Measurements from ENCODE around the gene NEUROG1.

NEUROG1 gene

GRCh38 chr5:135488727-135489465 lies 46.9 kb downstream of the NEUROG1 start:
- Histone ChIP-seq H3K27me3 (ENCODE audit: insufficient read depth, low read length) (no peaks in the 10 kb centered on the region), H3K27ac (ENCODE audit: low read depth, low read length, poor library complexity, severe bottlenecking) (no peak overlapping the region), H3K4me1 (ENCODE audit: insufficient read depth, low read length, severe bottlenecking) (no peaks in the 10 kb centered on the region), H3K4me2 (ENCODE audit: low read length) (no peak overlapping the region), H3F3A (ENCODE audit: insufficient read depth, low read length) (no peaks in the 10 kb centered on the region), H3K4me3 (ENCODE audit: low read depth, low read length, poor library complexity, severe bottlenecking) (no peak overlapping the region), H2AFZ (ENCODE audit: low read length) (no peak overlapping the region), H3K9me2 (ENCODE audit: low read depth, low read length) (no peaks in the 10 kb centered on the region), H3K79me2 (ENCODE audit: insufficient read depth, low read length) (no peaks in the 10 kb centered on the region), H3K9ac (ENCODE audit: low read length) (no peak overlapping the region), H3K9me3 (ENCODE audit: low read length) (no peaks in the 10 kb centered on the region), H3K36me3 (ENCODE audit: insufficient read depth, low read length) (no peaks in the 10 kb centered on the region), H4K20me1 (ENCODE audit: insufficient read depth, low read length) (no peaks in the 10 kb centered on the region)
- TF ChIP-seq CTCF (IDR thresholded peaks at IDR 0.05; ENCODE audit: low read length) (no peak), EZH2 (IDR thresholded peaks at IDR 0.05; ENCODE audit: borderline replicate concordance, low read length) (no peak)

GRCh38 chr5:135487839-135488514 lies 47.8 kb downstream of the NEUROG1 start:
- H3K9me2 ChIP-seq (ENCODE audit: low read depth, low read length) = no peaks in the 10 kb centered on the region
- H3K9me3 ChIP-seq (ENCODE audit: low read length) = no peaks in the 10 kb centered on the region
- no peaks in the 10 kb centered on the region for H4K20me1 ChIP-seq (ENCODE audit: insufficient read depth, low read length)
- no peaks in the 10 kb centered on the region for H3K4me1 ChIP-seq (ENCODE audit: insufficient read depth, low read length, severe bottlenecking)
- no peak for TF ChIP-seq EZH2 (IDR thresholded peaks at IDR 0.05; ENCODE audit: borderline replicate concordance, low read length)
- TF ChIP-seq CTCF (IDR thresholded peaks at IDR 0.05; ENCODE audit: low read length) = no peak
- no peak overlapping the region for H3K4me3 ChIP-seq (ENCODE audit: low read depth, low read length, poor library complexity, severe bottlenecking)
- H3F3A ChIP-seq (ENCODE audit: insufficient read depth, low read length) = no peaks in the 10 kb centered on the region
- no peaks in the 10 kb centered on the region for H3K36me3 ChIP-seq (ENCODE audit: insufficient read depth, low read length)
- H3K4me2 ChIP-seq (ENCODE audit: low read length) = no peak overlapping the region
- no peak overlapping the region for H3K9ac ChIP-seq (ENCODE audit: low read length)
- H2AFZ ChIP-seq (ENCODE audit: low read length) = no peak overlapping the region
- H3K79me2 ChIP-seq (ENCODE audit: insufficient read depth, low read length) = no peaks in the 10 kb centered on the region
- H3K27ac ChIP-seq (ENCODE audit: low read depth, low read length, poor library complexity, severe bottlenecking) = no peak overlapping the region
- no peaks in the 10 kb centered on the region for H3K27me3 ChIP-seq (ENCODE audit: insufficient read depth, low read length)

- H3F3A ChIP-seq (ENCODE audit: insufficient read depth, low read length) = no peaks in the 10 kb centered on the region
- no peak overlapping the region for H3K9ac ChIP-seq (ENCODE audit: low read length)
- no peak overlapping the region for H2AFZ ChIP-seq (ENCODE audit: low read length)
- no peak for TF ChIP-seq EZH2 (IDR thresholded peaks at IDR 0.05; ENCODE audit: borderline replicate concordance, low read length)
- TF ChIP-seq CTCF (IDR thresholded peaks at IDR 0.05; ENCODE audit: low read length) = no peak
- H3K27ac ChIP-seq (ENCODE audit: low read depth, low read length, poor library complexity, severe bottlenecking) = no peak overlapping the region
- H4K20me1 ChIP-seq (ENCODE audit: insufficient read depth, low read length) = no peaks in the 10 kb centered on the region
- H3K9me3 ChIP-seq (ENCODE audit: low read length) = no peaks in the 10 kb centered on the region
- H3K9me2 ChIP-seq (ENCODE audit: low read depth, low read length) = no peaks in the 10 kb centered on the region
- no peaks in the 10 kb centered on the region; the same call in 1 of the 2 replicates for H3K27me3 ChIP-seq (ENCODE audit: insufficient read depth, low read length)
- H3K4me3 ChIP-seq (ENCODE audit: low read depth, low read length, poor library complexity, severe bottlenecking) = no peak overlapping the region
- H3K4me1 ChIP-seq (ENCODE audit: insufficient read depth, low read length, severe bottlenecking) = no peaks in the 10 kb centered on the region
- no peak overlapping the region for H3K4me2 ChIP-seq (ENCODE audit: low read length)
- no peaks in the 10 kb centered on the region for H3K79me2 ChIP-seq (ENCODE audit: insufficient read depth, low read length)
- no peaks in the 10 kb centered on the region for H3K36me3 ChIP-seq (ENCODE audit: insufficient read depth, low read length)
Measured at GRCh38 chr5:135487037-135487395, 48.7 kb downstream of the NEUROG1 start.
